GM19328 (cell line): ENCODE measurements around the gene KCNJ8.
"Not testable (repeated sequence)": the region's sequence is repeated elsewhere in the genome, so short reads cannot be mapped to it uniquely, and the experiment has no call there.

Source experiments
- ATAC-seq: cut with Tn5 transposase; IDR thresholded peaks from one replicate; pipeline ENCODE4 v1.9.1; 2021; ENCODE audit warnings: mild to moderate bottlenecking, moderate library complexity; ENCODE audit not compliant: unreplicated experiment

Gene KCNJ8

DNA sequence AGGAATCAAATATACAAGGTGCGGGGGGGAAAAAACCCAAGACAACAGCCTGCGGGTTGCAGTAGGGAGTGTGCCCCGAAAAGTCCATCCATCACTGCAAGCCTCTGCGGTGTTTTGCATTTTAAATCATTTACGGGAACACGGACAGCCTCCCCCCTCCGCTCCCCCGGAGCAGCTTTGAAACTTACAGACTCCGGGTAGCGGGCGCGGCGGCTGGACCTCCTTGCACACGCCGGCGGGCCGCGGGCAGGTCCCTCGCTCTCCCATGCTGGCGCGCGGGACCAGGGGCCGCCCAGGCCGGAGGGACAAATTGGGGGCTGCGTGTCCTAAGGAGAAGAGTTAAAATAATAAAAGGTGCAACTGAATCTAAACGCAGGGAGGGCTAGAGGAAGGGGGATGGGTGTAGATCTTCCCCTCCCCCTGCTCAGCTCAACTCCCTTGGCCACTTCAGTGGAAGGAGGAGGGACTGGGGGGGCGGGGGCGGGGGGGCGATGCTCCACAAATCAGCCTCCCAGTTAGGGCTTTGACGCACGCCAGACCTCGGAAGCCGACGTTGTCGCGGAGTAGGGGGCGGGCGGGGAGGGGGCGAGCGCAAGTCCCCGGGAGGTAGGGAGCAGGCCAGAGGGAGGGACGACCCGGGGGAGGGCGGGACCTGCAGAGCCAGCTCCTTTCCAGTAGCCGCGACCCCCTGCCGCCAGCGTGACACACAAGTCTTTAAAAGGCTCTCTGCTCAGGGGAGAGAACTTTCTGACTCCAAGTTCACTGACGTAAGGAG, at the start of gene KCNJ8:
Gene KCNJ8 (minus strand): TSS at position 349 of the 775 bp plus-strand sequence. CDS start 1,090 bp downstream, outside the sequence.
- no peak for ATAC-seq

DNA sequence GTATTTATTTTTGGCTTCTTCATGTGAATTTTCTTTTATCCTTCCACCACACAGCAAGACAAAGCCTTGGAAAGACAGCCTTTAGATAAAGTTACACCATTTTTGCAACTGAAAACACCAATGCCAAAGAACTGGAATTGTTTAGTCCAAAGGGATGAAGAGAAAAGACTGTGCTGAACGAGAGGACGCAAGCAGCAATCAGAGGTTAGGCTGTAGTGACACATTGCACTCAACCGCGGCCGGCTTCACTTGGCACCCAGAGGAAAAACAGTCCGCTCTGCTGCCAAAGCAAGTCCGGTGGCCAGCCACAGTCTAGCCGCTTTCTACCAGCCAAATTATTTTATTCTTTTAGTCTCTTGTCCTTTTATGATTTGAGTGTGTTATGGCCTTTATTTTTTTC, 49.1 kb upstream of the KCNJ8 start:
- no peak for ATAC-seq

DNA sequence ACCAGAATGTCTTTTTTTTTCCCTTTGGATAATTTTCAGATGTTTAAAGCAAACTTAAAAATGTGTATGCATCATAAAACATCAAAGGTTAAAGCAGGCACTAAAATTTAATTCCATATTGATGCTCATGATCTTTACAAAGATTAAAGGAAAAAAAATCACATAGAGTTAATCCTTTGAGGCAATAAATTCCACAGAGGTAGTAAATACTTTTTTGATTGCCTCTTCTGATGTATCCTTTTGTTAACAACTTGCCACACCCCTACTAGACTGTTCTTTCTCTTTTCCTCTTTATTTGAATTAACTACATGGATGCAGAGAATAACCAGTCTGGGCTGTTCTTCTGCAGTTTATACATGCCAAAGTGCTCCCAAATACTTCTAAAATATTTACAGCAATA, 45.2 kb upstream of the KCNJ8 start:
- no peak for ATAC-seq

DNA sequence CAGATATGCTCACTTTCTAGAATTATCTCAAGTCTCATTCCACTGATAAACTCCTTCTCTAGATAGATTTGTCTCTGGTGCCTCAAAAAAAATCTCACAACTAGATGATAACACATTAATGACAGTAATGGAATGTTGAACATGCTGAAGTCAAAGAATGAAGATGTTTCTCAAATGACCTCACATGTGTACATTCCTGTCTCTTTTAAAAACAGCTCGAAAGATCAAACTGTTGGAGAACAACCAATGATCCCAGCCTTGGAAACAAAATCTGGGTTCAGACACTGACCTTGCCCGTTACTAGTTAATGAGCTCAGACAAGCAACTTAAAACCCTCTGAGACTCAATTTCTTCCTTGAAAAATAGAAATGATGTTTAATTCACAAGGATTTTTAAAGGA, 44.7 kb upstream of the KCNJ8 start:
- no peak for ATAC-seq

- no peak for ATAC-seq
Measured at GRCh38 chr12:21818627-21819026, 44.1 kb upstream of the KCNJ8 start.

DNA sequence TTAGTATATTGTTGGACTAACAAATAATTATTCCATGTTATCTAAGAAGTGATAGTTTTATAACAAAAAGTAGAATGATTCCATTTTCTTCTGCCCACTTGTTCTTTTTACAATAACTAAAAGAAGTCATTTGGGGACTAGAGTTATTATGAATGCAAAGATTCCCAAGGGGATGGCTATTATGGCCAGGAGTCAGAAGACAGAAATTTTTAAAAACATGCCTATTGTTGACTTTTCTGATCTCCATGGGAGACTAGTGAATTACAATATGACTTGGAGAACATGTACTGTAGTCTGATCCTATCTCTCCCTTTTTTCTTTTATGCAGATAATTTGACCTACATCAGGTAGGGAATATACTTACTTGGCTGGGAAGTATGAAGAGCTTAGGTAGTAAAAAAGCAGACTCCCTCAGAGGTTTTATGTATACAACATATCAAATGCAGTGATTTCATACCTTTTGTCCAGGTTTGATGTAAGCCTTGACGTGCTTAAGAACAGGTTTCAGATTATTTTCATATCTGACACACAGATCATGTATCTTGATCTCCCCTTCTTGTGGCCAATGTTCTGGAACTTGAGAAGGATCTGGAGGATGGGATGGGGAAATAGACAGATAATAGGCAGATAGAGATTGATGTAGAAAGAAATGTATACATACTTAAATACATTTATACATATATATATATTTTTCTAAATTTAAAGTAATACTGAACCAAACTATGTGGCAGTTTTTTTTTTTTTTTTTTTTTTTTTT, 41.0 kb upstream of the KCNJ8 start:
- ATAC-seq, result no peak

GRCh38 chr12:21814814-21815213, 40.3 kb upstream of the KCNJ8 start:
- no peak for ATAC-seq

DNA sequence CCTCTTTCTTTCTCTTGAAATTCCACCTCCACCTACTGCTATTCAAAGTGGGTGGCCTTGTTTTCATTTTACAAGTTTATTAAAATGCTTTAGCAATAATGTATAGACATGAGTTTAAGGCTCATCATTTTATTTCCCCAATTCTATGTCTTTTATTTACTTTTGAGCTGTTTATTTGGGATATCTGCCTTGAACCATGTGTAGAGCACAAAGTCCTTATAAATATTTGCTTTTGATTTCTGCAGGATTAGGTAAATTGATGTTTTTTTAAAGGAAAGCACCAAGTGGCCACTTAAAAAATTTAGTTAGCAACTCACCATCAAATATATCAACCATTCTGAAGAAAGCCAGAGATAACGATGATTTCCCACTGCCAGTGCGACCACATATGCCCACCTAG, 39.8 kb upstream of the KCNJ8 start:
- no peak for ATAC-seq

GRCh38 chr12:21813751-21814150, 39.2 kb upstream of the KCNJ8 start:
- no peak for ATAC-seq

DNA sequence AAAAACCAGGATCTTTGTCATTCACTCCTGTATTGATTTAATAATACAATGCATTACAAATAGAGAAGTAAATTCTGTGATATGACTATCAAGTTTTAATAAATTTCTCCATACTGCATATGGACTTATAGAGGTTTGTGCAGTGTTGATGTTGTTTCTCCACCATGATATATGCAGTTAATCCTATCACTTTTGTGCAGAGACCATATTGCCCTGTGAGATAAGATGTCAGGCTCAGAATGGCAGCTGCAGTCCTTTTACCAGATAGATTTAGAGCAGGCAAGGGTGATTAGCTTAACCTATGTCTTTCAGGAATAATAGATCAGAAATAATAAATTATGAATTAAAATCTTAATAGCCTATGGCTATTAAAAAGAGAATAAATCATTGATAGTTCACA, 38.6 kb upstream of the KCNJ8 start:
- no peak for ATAC-seq

DNA sequence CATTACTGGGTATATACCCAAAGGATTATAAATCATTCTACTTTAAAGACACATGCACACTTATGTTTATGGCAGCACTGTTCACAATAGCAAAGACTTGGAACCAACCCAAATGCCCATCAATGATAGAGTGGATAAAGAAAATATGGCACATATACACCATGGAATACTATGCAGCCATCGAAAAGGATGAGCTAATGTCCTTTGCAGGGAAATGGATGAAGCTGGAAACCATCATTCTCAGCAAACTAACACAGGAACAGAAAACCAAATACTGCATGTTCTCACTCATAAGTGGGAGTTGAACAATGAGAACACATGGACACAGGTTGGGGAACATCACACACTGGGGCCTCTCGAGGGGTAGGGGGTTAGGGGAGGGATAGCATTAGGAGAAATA, 37.8 kb upstream of the KCNJ8 start:
- ATAC-seq, result not testable (repeated sequence)

GRCh38 chr12:21809100-21809499, 34.6 kb upstream of the KCNJ8 start:
- ATAC-seq, result no peak

GRCh38 chr12:21806255-21806654, 31.7 kb upstream of the KCNJ8 start:
- ATAC-seq, result no peak

- no peak for ATAC-seq
Measured at GRCh38 chr12:21801522-21802288, 27.2 kb upstream of the KCNJ8 start.

DNA sequence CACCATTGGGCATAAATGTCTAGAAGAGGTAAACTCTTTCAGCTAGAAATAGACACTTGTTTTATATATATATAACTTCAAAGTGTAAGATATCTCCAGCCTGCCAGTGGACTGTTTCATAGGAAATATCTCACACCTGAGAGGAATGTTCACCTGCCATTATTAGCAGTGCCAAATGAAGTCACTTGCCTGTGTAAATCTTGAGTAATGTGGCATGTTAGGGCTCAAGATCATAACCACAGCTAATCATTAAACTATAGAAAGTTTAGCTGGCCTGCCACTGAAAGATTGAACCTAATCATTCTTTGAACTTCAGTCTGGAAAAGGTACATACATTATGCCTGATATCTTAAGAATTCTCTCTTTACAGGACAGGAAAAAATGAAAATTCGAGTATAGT, 25.5 kb upstream of the KCNJ8 start:
- no peak for ATAC-seq

DNA sequence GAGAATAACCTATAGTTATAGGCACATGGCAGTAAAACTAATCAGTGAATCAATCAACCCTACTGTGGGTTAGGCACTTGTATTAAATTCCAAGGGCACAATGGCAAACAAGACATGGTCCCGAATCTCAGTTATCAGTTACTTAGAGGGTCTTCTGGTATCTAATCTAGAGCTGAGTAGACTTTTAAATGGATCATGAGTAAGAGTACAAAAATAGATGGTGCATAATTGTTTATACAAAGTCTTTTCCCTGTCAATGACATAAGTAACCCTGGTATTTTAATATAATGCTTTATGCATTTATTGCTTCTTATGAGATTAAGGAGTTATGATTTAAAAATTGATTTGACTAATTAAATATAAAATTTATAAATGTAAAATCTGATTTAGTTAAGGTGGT, 23.0 kb upstream of the KCNJ8 start:
- ATAC-seq, result no peak

GRCh38 chr12:21795648-21796328, 21.3 kb upstream of the KCNJ8 start:
- ATAC-seq, result no peak

DNA sequence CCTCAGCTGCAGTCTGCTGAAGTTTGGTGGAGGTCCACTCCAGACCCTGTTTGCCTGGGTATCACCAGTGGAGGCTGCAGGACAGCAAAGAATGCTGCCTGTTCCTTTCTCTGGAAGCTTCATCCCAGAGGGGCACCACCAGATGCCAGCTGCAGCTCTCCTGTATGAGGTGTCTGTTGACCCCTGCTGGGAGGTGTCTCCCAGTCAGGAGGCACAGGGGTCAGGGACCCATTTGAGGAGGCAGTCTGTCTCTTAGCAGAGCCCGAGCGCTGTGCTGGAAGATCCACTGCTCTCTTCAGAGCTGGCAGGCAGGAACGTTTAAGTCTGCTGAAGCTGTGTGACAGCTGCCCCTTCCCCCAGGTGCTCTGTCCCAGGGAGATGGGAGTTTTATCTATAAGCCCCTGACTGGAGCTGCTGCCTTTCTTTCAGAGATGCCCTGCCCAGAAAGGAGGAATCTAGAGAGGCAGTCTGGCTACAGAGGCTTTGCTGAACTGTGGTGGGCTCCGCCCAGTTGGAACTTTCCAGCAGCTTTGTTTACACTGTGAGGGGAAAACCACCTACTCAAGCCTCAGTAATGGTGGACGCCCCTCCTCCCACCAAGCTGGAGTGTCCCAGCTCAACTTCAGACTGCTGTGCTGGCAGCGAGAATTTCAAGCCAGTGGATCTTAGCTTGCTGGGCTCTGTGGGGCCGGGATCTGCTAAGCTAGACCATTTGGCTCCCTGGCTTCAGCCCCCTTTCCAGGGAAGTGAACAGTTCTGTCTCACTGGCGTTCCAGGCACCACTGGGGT, 20.5 kb upstream of the KCNJ8 start:
- not testable (repeated sequence) for ATAC-seq

- ATAC-seq, result not testable (repeated sequence)
Measured at GRCh38 chr12:21789687-21790086, 15.2 kb upstream of the KCNJ8 start.
